ENCODE results near the gene ATXN10.
"Not testable (repeated sequence)": the region's sequence is repeated elsewhere in the genome, so short reads cannot be mapped to it uniquely, and the experiment has no call there.

The ATXN10 gene

GRCh38 chr22:45678961-45679912 is 7.6 kb downstream of the ATXN10 start:
- no peak for DNase-seq (ENCODE audit: low spot score)

- DNase-seq (ENCODE audit: low spot score): no peak
Observed at GRCh38 chr22:45680932-45681700, 9.5 kb downstream of the ATXN10 start.

GRCh38 chr22:45682064-45682463 is 10.4 kb downstream of the ATXN10 start:
- no peak for DNase-seq (ENCODE audit: low spot score)

- DNase-seq (ENCODE audit: low spot score): not testable (repeated sequence)
Observed at GRCh38 chr22:45682773-45683172, 11.1 kb downstream of the ATXN10 start.

- DNase-seq (ENCODE audit: low spot score): peak; percentile 22
Observed at GRCh38 chr22:45683248-45683647, 11.6 kb downstream of the ATXN10 start.

- DNase-seq (ENCODE audit: low spot score): no peak
Observed at GRCh38 chr22:45683680-45684079, 12.0 kb downstream of the ATXN10 start.

GRCh38 chr22:45684169-45684568 is 12.5 kb downstream of the ATXN10 start:
- no peak for DNase-seq (ENCODE audit: low spot score)

- DNase-seq (ENCODE audit: low spot score): no peak
Observed at GRCh38 chr22:45684752-45685574, 13.3 kb downstream of the ATXN10 start.

- no peak for DNase-seq (ENCODE audit: low spot score)
Observed at GRCh38 chr22:45686004-45686403, 14.4 kb downstream of the ATXN10 start.

GRCh38 chr22:45686836-45687235 is 15.2 kb downstream of the ATXN10 start:
- DNase-seq (ENCODE audit: low spot score): no peak

GRCh38 chr22:45688600-45689080 is 17.0 kb downstream of the ATXN10 start:
- DNase-seq (ENCODE audit: low spot score): no peak

GRCh38 chr22:45689211-45689610 is 17.6 kb downstream of the ATXN10 start:
- DNase-seq (ENCODE audit: low spot score): no peak

- DNase-seq (ENCODE audit: low spot score): no peak
Observed at GRCh38 chr22:45690008-45690407, 18.4 kb downstream of the ATXN10 start.

- DNase-seq (ENCODE audit: low spot score): no peak
Observed at GRCh38 chr22:45692549-45692948, 20.9 kb downstream of the ATXN10 start.

GRCh38 chr22:45693835-45694234 is 22.2 kb downstream of the ATXN10 start:
- DNase-seq (ENCODE audit: low spot score): no peak

GRCh38 chr22:45696227-45696626 is 24.6 kb downstream of the ATXN10 start:
- DNase-seq (ENCODE audit: low spot score): no peak

- DNase-seq (ENCODE audit: low spot score): no peak
Observed at GRCh38 chr22:45698094-45698493, 26.5 kb downstream of the ATXN10 start.

- no peak for DNase-seq (ENCODE audit: low spot score)
Observed at GRCh38 chr22:45702981-45703380, 31.3 kb downstream of the ATXN10 start.

- DNase-seq (ENCODE audit: low spot score): no peak
Observed at GRCh38 chr22:45703758-45704157, 32.1 kb downstream of the ATXN10 start.

- DNase-seq (ENCODE audit: low spot score): no peak
Observed at GRCh38 chr22:45704648-45705047, 33.0 kb downstream of the ATXN10 start.

- no peak for DNase-seq (ENCODE audit: low spot score)
Observed at GRCh38 chr22:45707605-45708004, 36.0 kb downstream of the ATXN10 start.

GRCh38 chr22:45708145-45708544 is 36.5 kb downstream of the ATXN10 start:
- no peak for DNase-seq (ENCODE audit: low spot score)
